K562 (cell line): ENCODE data around the gene AGFG2. TPM values are rescaled to one million over a fixed set of nuclear protein-coding genes. Genes with fewer than 3 reads are reported as not detected.

Experiments used
- BMI1 ChIP-seq: fragments of 150-350 bp; IDR thresholded peaks from 2 replicates; pipeline ENCODE4 v1.6.1; 2014; ENCODE audit warnings: low read length
- CAMTA2 ChIP-seq: fragments of 250-450 bp; sonication (Bioruptor Pico); conservative IDR thresholded peaks from 2 replicates; pipeline ENCODE4 v1.5.1; 2022
- CCNT2 ChIP-seq: IDR thresholded peaks from 2 replicates; pipeline ENCODE4 v1.6.1; 2011; ENCODE audit warnings: borderline replicate concordance, low read depth, mild to moderate bottlenecking, moderate library complexity, mixed read lengths, low read length; ENCODE audit not compliant: insufficient read length; ENCODE audit errors: extremely low read depth
- FOXM1 ChIP-seq, 2 experiments: fragments of 450-650 bp in 1 of 2; sonication (generic) in 1 of 2; formaldehyde crosslinking in 1 of 2; IDR thresholded peaks; 2 replicates each; pipeline versions ENCODE4 v1.6.1 to v1.9.0; 2017 to 2022; ENCODE audit warnings: low read depth in 2 of 2, mild to moderate bottlenecking in 2 of 2, missing genetic modification reagents in 1 of 2, moderate library complexity in 1 of 2
- FUS ChIP-seq: fragments of 200-400 bp; formaldehyde crosslinking; optimal IDR thresholded peaks from 2 replicates; pipeline ENCODE3; 2017; ENCODE audit warnings: low read depth, low read length
- GTF2F1 ChIP-seq: IDR thresholded peaks from 2 replicates; pipeline ENCODE4 v1.6.1; 2011; ENCODE audit warnings: low read depth, low read length, improper control_type of control experiment
- HDAC2 ChIP-seq: fragments of 450-650 bp; IDR thresholded peaks from 2 replicates; pipeline ENCODE4 v1.6.1; 2016; ENCODE audit warnings: mild to moderate bottlenecking
- HNRNPLL ChIP-seq: fragments of 200-400 bp; formaldehyde crosslinking; IDR thresholded peaks from 2 replicates; pipeline ENCODE4 v1.6.1; 2017; ENCODE audit warnings: low read length, low read depth, mild to moderate bottlenecking; ENCODE audit not compliant: poor library complexity, severe bottlenecking
- KLF1 ChIP-seq: fragments of 450-650 bp; IDR thresholded peaks from 2 replicates; pipeline ENCODE4 v1.6.1; 2016; ENCODE audit warnings: missing genetic modification characterization, missing compliant biosample characterization
- MTA3 ChIP-seq: fragments of 450-650 bp; formaldehyde crosslinking; IDR thresholded peaks from 2 replicates; pipeline ENCODE4 v1.6.1; 2017; ENCODE audit warnings: mild to moderate bottlenecking, borderline replicate concordance
- NBN ChIP-seq: fragments of 450-650 bp; IDR thresholded peaks from 2 replicates; pipeline ENCODE4 v1.6.1; 2016; ENCODE audit warnings: low read depth, mild to moderate bottlenecking
- NCOA1 ChIP-seq: fragments of 450-650 bp; IDR thresholded peaks from 2 replicates; pipeline ENCODE4 v1.6.1; 2016; ENCODE audit warnings: low read depth
- PHB ChIP-seq: fragments of 250-450 bp; sonication (Bioruptor Pico); IDR thresholded peaks from 2 replicates; pipeline ENCODE4 v1.5.0; 2021
- PHTF2 ChIP-seq: fragments of 250-450 bp; sonication (Bioruptor Pico); IDR thresholded peaks from 2 replicates; pipeline ENCODE4 v1.5.0; 2021; ENCODE audit warnings: mild to moderate bottlenecking
- RNF2 ChIP-seq: sonication (generic); IDR thresholded peaks from 2 replicates; pipeline ENCODE4 v1.6.1; 2016
- SREBF1 ChIP-seq: fragments of 150-350 bp; IDR thresholded peaks from 2 replicates; pipeline ENCODE4 v1.6.1; 2014; ENCODE audit warnings: antibody characterized with exemption, low read depth, low read length, borderline replicate concordance
- SRSF7 ChIP-seq: fragments of 200-400 bp; formaldehyde crosslinking; optimal IDR thresholded peaks from 2 replicates; pipeline ENCODE3; 2017; ENCODE audit warnings: mild to moderate bottlenecking, low read depth, low read length
- TBL1XR1 ChIP-seq, 2 experiments: IDR thresholded peaks; 2 replicates each; pipeline ENCODE4 v1.6.1; 2012; ENCODE audit warnings: improper control_type of control experiment in 2 of 2, low read length in 2 of 2, mild to moderate bottlenecking in 1 of 2
- TEAD1 ChIP-seq, 2 experiments: fragments of 450-650 bp in 1 of 2; sonication (generic) in 1 of 2; formaldehyde crosslinking; IDR thresholded peaks; 2 replicates each; pipeline versions ENCODE4 v1.4.0 to v1.8.0; 2020 to 2022; ENCODE audit warnings: mild to moderate bottlenecking in 2 of 2, missing genetic modification reagents in 1 of 2
- ZFPM2 ChIP-seq: fragments of 250-450 bp; sonication (Bioruptor Pico); IDR thresholded peaks from 2 replicates; pipeline ENCODE4 v1.5.1; 2022; ENCODE audit warnings: mild to moderate bottlenecking
- ZNF583 ChIP-seq: fragments of 250-450 bp; sonication (Bioruptor Pico); IDR thresholded peaks from 2 replicates; pipeline ENCODE4 v1.4.0; 2020
- ZNF764 ChIP-seq: fragments of 250-450 bp; sonication (Bioruptor Pico); IDR thresholded peaks from 2 replicates; pipeline ENCODE4 v1.4.0; 2020; ENCODE audit warnings: low read depth, mild to moderate bottlenecking, moderate library complexity
- ZNF778 ChIP-seq: fragments of 450-650 bp; formaldehyde crosslinking; IDR thresholded peaks from 2 replicates; pipeline ENCODE4 v1.4.0; 2020; ENCODE audit warnings: mild to moderate bottlenecking, moderate library complexity
- polyA plus RNA-seq, 8 experiments: library from polyadenylated mRNA; depleted of rRNA in 4 of 8; stranded (reverse) in 5 of 8; unstranded in 3 of 8; fragments of >200 nt; fragmentation: Nextera tagmentation in 2 of 8; fragmentation: Illumina TruSeq in 1 of 8; extraction: Ambion mirVana in 2 of 8; extraction: Trizol in 1 of 8; gene quantifications; 2 replicates each; pipeline versions ENCODE4 v1.2.1 to v1.2.3, GENCODE V29; 2011 to 2014; ENCODE audit warnings: inconsistent platforms in 1 of 8, missing spikeins in 1 of 8
- total RNA-seq, 7 experiments: library from RNA; depleted of rRNA in 6 of 7; stranded (reverse); fragments of >200 nt in 6 of 7; fragmentation: Illumina TruSeq in 2 of 7; extraction: Trizol in 2 of 7; gene quantifications; 2 replicates each; pipeline versions ENCODE4 v1.2.1 to v1.2.3, GENCODE V29; 2011 to 2021; ENCODE audit warnings: low replicate concordance in 1 of 7
- TF ChIP-seq, protein P1 (sequence below), 2 experiments: fragments of 450-650 bp in 1 of 2; sonication (generic) in 1 of 2; formaldehyde crosslinking; conservative IDR thresholded peaks; 2 replicates each; pipeline versions ENCODE4 v1.4.0 to v1.8.1; 2020 to 2022; ENCODE audit warnings: mild to moderate bottlenecking in 1 of 2, missing genetic modification reagents in 1 of 2
- TF ChIP-seq, protein P2 (sequence below): fragments of 200-800 bp; sonication (Bioruptor generic); IDR thresholded peaks from 2 replicates; pipeline ENCODE4 v1.6.1; 2017; ENCODE audit warnings: missing genetic modification characterization, missing compliant biosample characterization
- TF ChIP-seq, protein P3 (sequence below): fragments of 250-450 bp; sonication (Bioruptor Pico); IDR thresholded peaks from 2 replicates; pipeline ENCODE4 v1.4.0; 2020; ENCODE audit warnings: mild to moderate bottlenecking

The AGFG2 gene
- total and polyA plus RNA-seq, 9 of the 15 experiments (the other 6 are each of a cell fraction or from before 2014, with no cell fraction given) = 0.31 to 23.1 (median 6.5) TPM

DNA sequence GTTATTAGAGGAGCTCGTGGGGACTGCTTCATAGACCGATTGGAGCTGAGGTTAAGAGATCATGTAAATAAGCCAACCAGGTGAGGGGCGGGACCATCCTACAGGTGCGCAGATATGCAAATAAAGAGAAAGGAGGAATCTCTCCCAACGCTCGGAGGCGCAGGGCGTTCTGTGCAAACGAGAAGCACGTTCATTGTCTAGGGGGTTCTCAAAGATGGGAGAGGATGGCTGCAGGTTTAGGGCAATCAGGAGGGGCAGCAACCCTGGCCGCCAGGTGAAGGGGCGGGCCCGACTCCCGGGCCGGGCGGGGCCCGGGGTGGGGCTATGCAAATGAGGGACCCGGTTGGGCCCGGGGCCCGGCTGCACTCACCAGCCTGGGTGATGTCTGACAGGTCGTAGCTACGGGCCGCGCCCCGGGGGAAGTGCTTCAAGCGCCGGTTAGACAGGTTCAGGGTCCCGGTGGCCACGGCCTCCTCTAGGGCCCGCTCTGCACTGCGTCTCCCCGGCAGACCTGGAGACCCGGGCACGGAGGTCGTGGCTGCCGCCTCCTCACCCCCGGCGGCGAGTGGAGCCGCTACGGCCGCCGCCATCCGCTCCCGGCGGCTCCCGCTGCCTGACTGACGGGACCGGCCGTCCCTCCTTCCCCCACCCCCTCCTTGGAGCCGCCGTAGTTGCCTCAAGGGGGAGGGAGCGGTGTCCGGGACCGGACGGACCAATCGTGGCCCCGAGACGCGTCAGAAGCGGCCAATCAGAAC lies 46.7 kb downstream of the AGFG2 start, which contains the start of gene LRCH4 (continued):
- peak; percentile 91; the same call in 1 of the 2 replicates for TF ChIP-seq CAMTA2 (CRISPR knock-in tag)
- TF ChIP-seq SREBF1 = no peak; the same call in 1 of the 2 replicates
- TF ChIP-seq ZNF764 (CRISPR knock-in tag) = no peak
- TF ChIP-seq PHTF2 (CRISPR knock-in tag) = no peak
- TF ChIP-seq SRSF7 = peak; percentile 74
- TF ChIP-seq, protein P1, sequence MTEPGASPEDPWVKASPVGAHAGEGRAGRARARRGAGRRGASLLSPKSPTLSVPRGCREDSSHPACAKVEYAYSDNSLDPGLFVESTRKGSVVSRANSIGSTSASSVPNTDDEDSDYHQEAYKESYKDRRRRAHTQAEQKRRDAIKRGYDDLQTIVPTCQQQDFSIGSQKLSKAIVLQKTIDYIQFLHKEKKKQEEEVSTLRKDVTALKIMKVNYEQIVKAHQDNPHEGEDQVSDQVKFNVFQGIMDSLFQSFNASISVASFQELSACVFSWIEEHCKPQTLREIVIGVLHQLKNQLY (CRISPR knock-in tag; conservative IDR thresholded peaks at IDR 0.05) = peak; percentile 71 to 82; a peak in 1 of 4 replicates
- TF ChIP-seq, protein P2, sequence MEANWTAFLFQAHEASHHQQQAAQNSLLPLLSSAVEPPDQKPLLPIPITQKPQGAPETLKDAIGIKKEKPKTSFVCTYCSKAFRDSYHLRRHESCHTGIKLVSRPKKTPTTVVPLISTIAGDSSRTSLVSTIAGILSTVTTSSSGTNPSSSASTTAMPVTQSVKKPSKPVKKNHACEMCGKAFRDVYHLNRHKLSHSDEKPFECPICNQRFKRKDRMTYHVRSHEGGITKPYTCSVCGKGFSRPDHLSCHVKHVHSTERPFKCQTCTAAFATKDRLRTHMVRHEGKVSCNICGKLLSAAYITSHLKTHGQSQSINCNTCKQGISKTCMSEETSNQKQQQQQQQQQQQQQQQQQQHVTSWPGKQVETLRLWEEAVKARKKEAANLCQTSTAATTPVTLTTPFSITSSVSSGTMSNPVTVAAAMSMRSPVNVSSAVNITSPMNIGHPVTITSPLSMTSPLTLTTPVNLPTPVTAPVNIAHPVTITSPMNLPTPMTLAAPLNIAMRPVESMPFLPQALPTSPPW (CRISPR knock-in tag) = peak; percentile 99
- TF ChIP-seq HDAC2 = no peak
- no peak for TF ChIP-seq FUS
- no peak for TF ChIP-seq BMI1
- TF ChIP-seq ZFPM2 (CRISPR knock-in tag) = peak; percentile 83; the same call in 1 of the 2 replicates
- TF ChIP-seq NBN = peak; percentile 78; the same call in 1 of the 2 replicates
- TF ChIP-seq PHB (CRISPR knock-in tag) = peak; percentile 93; the same call in 1 of the 2 replicates
- peak in 1 of 2 experiments; percentile 42; a peak in 1 of 4 replicates for TF ChIP-seq TEAD1 (CRISPR knock-in tag; IDR thresholded peaks at IDR 0.05)
- TF ChIP-seq HNRNPLL = no peak
- TF ChIP-seq MTA3 = peak; percentile 99
- TF ChIP-seq FOXM1 (IDR thresholded peaks at IDR 0.05; ENCODE audit: low read depth) = no peak; the same call in 1 of the 2 replicates
- peak; percentile 92 for TF ChIP-seq FOXM1 (CRISPR knock-in tag; IDR thresholded peaks at IDR 0.05; ENCODE audit: low read depth)
- peak; percentile 89; the same call in 1 of the 2 replicates for TF ChIP-seq RNF2
- TF ChIP-seq TBL1XR1 (IDR thresholded peaks at IDR 0.05; ENCODE audit: low read length in 2 of 2) = peak in 1 of 2 experiments; percentile 48; a peak in 2 of 4 replicates
- TF ChIP-seq, protein P3, sequence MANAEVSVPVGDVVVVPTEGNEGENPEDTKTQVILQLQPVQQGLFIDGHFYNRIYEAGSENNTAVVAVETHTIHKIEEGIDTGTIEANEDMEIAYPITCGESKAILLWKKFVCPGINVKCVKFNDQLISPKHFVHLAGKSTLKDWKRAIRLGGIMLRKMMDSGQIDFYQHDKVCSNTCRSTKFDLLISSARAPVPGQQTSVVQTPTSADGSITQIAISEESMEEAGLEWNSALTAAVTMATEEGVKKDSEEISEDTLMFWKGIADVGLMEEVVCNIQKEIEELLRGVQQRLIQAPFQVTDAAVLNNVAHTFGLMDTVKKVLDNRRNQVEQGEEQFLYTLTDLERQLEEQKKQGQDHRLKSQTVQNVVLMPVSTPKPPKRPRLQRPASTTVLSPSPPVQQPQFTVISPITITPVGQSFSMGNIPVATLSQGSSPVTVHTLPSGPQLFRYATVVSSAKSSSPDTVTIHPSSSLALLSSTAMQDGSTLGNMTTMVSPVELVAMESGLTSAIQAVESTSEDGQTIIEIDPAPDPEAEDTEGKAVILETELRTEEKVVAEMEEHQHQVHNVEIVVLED (CRISPR knock-in tag) = peak; percentile 35; the same call in 1 of the 2 replicates
- TF ChIP-seq ZNF583 (CRISPR knock-in tag) = peak; percentile 45; the same call in 1 of the 2 replicates
- TF ChIP-seq ZNF778 (CRISPR knock-in tag) = no peak
- TF ChIP-seq NCOA1 = peak; percentile 14; the same call in 1 of the 2 replicates
- TF ChIP-seq CCNT2 = peak; percentile 86
- 0 out of 2 replicates have a peak, but pooled peaks have one; percentile 16 for TF ChIP-seq KLF1 (tag)
- TF ChIP-seq GTF2F1 = peak; percentile 27; the same call in 1 of the 2 replicates
